ENCODE measurements around the gene ADAMTSL1. TPM values are rescaled to one million over a fixed set of nuclear protein-coding genes. Genes with fewer than 3 reads are reported as not detected.

Gene ADAMTSL1
- total and polyA plus RNA-seq, 2 of the 8 experiments (the other 6 are each of a cell fraction or from before 2014, with no cell fraction given), result 0.84 to 1.1 TPM

GRCh38 chr9:18910435-18910834 lies 436.5 kb downstream of the ADAMTSL1 start:
- no peak overlapping the region for H2BK120ac ChIP-seq (replicated peaks; ENCODE audit: low read depth, low read length)
- no peak overlapping the region for H3K4ac ChIP-seq (replicated peaks; ENCODE audit: insufficient read length, low read depth, low read length)
- no peaks in the 10 kb centered on the region for H3K79me1 ChIP-seq (ENCODE audit: low read depth, low read length)
- DNase-seq (ENCODE audit: low read depth in 1 of 2, low spot score in 2 of 2) (no peak), FAIRE-seq (no peak)
- no peak overlapping the region for H4K91ac ChIP-seq (replicated peaks; ENCODE audit: insufficient read length, low read length)
- H3K4me3 ChIP-seq (ENCODE audit: extremely low read depth in 1 of 4, insufficient read depth in 2 of 4, low read depth in 3 of 4, low read length in 4 of 4), result no peak overlapping the region
- H3K4me2 ChIP-seq (ENCODE audit: insufficient read depth in 1 of 2, low read depth in 2 of 2, low read length in 2 of 2), result no peak overlapping the region
- ChIA-PET CTCF (ENCODE audit: partially characterized antibody) (interaction anchor here (0.5 to 1.7 kb wide), 4 partner anchors 47 to 656 kb away, joined by 3 to 5 read pairs (median 3); no protein-coding TSS in a partner anchor), POLR2A (ENCODE audit: partially characterized antibody) (no interaction called here)
- H3K4me1 ChIP-seq (replicated peaks in 1 of 4; ENCODE audit: control insufficient read depth in 3 of 4, insufficient read depth in 4 of 4, low read length in 3 of 4), result peaks cover 3 to 13% (median 8%) of the 10 kb centered on the region in 4 experiments
- no peaks in the 10 kb centered on the region; a peak in 1 of 7 replicates for H3K27me3 ChIP-seq (replicated peaks in 1 of 4; ENCODE audit: control insufficient read depth in 3 of 4, extremely low read depth in 1 of 4, insufficient read depth in 3 of 4, low read length in 3 of 4)
- no peak overlapping the region for H4K5ac ChIP-seq (ENCODE audit: insufficient read length, low read depth, low read length)
- 0 out of 2 replicates have a peak overlapping the region, but pooled peaks have one; percentile 52 for H2AFZ ChIP-seq (ENCODE audit: low read length)
- no peak overlapping the region; the same call in 1 of the 2 replicates for H2BK5ac ChIP-seq (ENCODE audit: low read depth, low read length)
- no peak overlapping the region for H2AK5ac ChIP-seq (ENCODE audit: low read depth, low read length)
- H2BK20ac ChIP-seq (ENCODE audit: low read length), result no peak overlapping the region
- no peak overlapping the region for H3K27ac ChIP-seq (ENCODE audit: low read depth, low read length)
- no peak overlapping the region for H3K9ac ChIP-seq (replicated peaks in 1 of 4; ENCODE audit: extremely low read depth in 1 of 4, low read depth in 3 of 4, low read length in 3 of 4)
- H3K79me2 ChIP-seq (ENCODE audit: control insufficient read depth in 1 of 2, insufficient read depth in 2 of 2, low read length in 2 of 2), result no peaks in the 10 kb centered on the region
- H2BK12ac ChIP-seq (ENCODE audit: low read depth, low read length), result no peak overlapping the region
- no peaks in the 10 kb centered on the region for H3K36me3 ChIP-seq (ENCODE audit: control insufficient read depth in 2 of 4, insufficient read depth in 4 of 4, low read length in 3 of 4)
- no peak for TF ChIP-seq SAP30 (IDR thresholded peaks at IDR 0.05; ENCODE audit: insufficient read depth, insufficient replicate concordance, low read length)
- H3K18ac ChIP-seq (ENCODE audit: extremely low read depth, low read length), result no peak overlapping the region
- no peaks in the 10 kb centered on the region for H4K20me1 ChIP-seq (replicated peaks in 1 of 2; ENCODE audit: control insufficient read depth in 1 of 2, insufficient read depth in 2 of 2, low read length in 2 of 2)
- H3K14ac ChIP-seq (ENCODE audit: insufficient read length), result no peak overlapping the region
- H2BK15ac ChIP-seq (ENCODE audit: low read length), result no peak overlapping the region
- no peaks in the 10 kb centered on the region for H3K9me3 ChIP-seq (ENCODE audit: insufficient read depth in 2 of 2, low read depth in 1 of 2, low read length in 1 of 2)
- H3K23ac ChIP-seq (ENCODE audit: insufficient read length), result no peak overlapping the region
- H4K8ac ChIP-seq (ENCODE audit: extremely low read depth, insufficient read depth, low read length), result no peak overlapping the region
- no peaks in the 10 kb centered on the region for H3K23me2 ChIP-seq (ENCODE audit: low read depth, low read length)
- no peak overlapping the region for H3K56ac ChIP-seq (replicated peaks; ENCODE audit: insufficient read length, low read depth, low read length)
- WGBS, 2 experiments (ENCODE audit: extremely low coverage in 1 of 2, insufficient coverage in 1 of 2, insufficient read length in 1 of 2, insufficient replicate concordance in 2 of 2, low coverage in 1 of 2, low lambda C conversion rate in 2 of 2, missing lambda C conversion rate in 1 of 2), result 94% methylated on average over 2 of the region's 2 CpGs; no CpG with 5 or more reads in 1 of the 2 experiments

All from H1 (cell line).